OCI-LY7 (cell line): ENCODE data around the gene MAPK12. TPM values are rescaled to one million over a fixed set of nuclear protein-coding genes. Genes with fewer than 3 reads are reported as not detected.

Source experiments
- BruUV-seq: library from RNA; stranded (reverse); fragments of 400-500 nt; replicated peaks from 2 replicates; lab custom pipeline; 2021; lab: Mats Ljungman, UMichigan
- CTCF ChIA-PET: fragments of 300-600 bp; sonication (Branson Sonifier 250); formaldehyde crosslinking; loops from one replicate; lab custom pipeline; 2022; ENCODE audit warnings: antibody characterized with exemption; ENCODE audit not compliant: unreplicated experiment; lab: Charles Lee
- POLR2A ChIA-PET: fragments of 300-600 bp; sonication (Branson Sonifier 250); formaldehyde crosslinking; loops from one replicate; lab custom pipeline; 2022; ENCODE audit warnings: antibody characterized with exemption; lab: Charles Lee
- DNase-seq: peaks from one replicate; pipeline ENCODE4 v3.0.0-alpha.2; 2015; ENCODE audit warnings: low spot score
- H2AFZ ChIP-seq: fragments of 200-600 bp; sonication (generic), shearing (Covaris generic); 2 replicates; pipeline ENCODE4 v1.6.1; 2014; ENCODE audit warnings: mild to moderate bottlenecking, antibody characterized with exemption, low read length, moderate library complexity
- H3K27ac ChIP-seq: fragments of 200-600 bp; sonication (generic); 2 replicates; pipeline ENCODE4 v1.5.1; 2014; ENCODE audit warnings: mixed run types, low read depth, mild to moderate bottlenecking, moderate library complexity, low read length, inconsistent platforms; ENCODE audit not compliant: poor library complexity, severe bottlenecking
- H3K36me3 ChIP-seq: fragments of 200-600 bp; sonication (generic); 2 replicates; pipeline ENCODE4 v1.6.1; 2014; ENCODE audit warnings: mild to moderate bottlenecking, antibody characterized with exemption, low read length, moderate library complexity, mixed read lengths; ENCODE audit not compliant: insufficient read depth
- H3K4me1 ChIP-seq: fragments of 200-600 bp; sonication (generic); 2 replicates; pipeline ENCODE4 v1.5.1; 2014; ENCODE audit warnings: mild to moderate bottlenecking, low read length; ENCODE audit not compliant: insufficient read depth, poor library complexity, severe bottlenecking
- H3K4me2 ChIP-seq: fragments of 200-600 bp; sonication (generic); 2 replicates; pipeline ENCODE4 v1.6.1; 2014; ENCODE audit warnings: mild to moderate bottlenecking, low read length
- H3K4me3 ChIP-seq: fragments of 200-600 bp; sonication (generic); 2 replicates; pipeline ENCODE4 v1.5.1; 2014; ENCODE audit warnings: mild to moderate bottlenecking, low read depth, low read length; ENCODE audit not compliant: poor library complexity, severe bottlenecking
- H3K79me2 ChIP-seq: fragments of 200-600 bp; sonication (generic); 2 replicates; pipeline ENCODE4 v1.6.1; 2016; ENCODE audit warnings: low read depth, mild to moderate bottlenecking, low read length, moderate library complexity, mixed read lengths; ENCODE audit not compliant: insufficient read depth
- H3K9me2 ChIP-seq: fragments of 200-600 bp; sonication (generic); 2 replicates; pipeline ENCODE4 v1.6.1; 2016; ENCODE audit warnings: mild to moderate bottlenecking, low read length, mixed read lengths; ENCODE audit not compliant: insufficient read depth
- H3K9me3 ChIP-seq: fragments of 200-600 bp; sonication (generic); 2 replicates; pipeline ENCODE4 v1.6.1; 2014; ENCODE audit warnings: mild to moderate bottlenecking, mixed run types, low read length, mixed read lengths
- H4K20me1 ChIP-seq: fragments of 200-600 bp; sonication (generic); 2 replicates; pipeline ENCODE4 v1.6.1; 2014; ENCODE audit warnings: mild to moderate bottlenecking, antibody characterized with exemption, low read length, moderate library complexity, mixed read lengths; ENCODE audit not compliant: insufficient read depth
- CTCF ChIP-seq: fragments of 200-600 bp; sonication (generic); conservative IDR thresholded peaks from 2 replicates; pipeline ENCODE4 v1.5.1; 2014; ENCODE audit warnings: mild to moderate bottlenecking, antibody characterized with exemption, low read length, moderate library complexity, mixed read lengths
- EZH2phosphoT487 ChIP-seq: fragments of 200-600 bp; sonication (generic); IDR thresholded peaks from 2 replicates; pipeline ENCODE4 v1.6.1; 2018; ENCODE audit warnings: low read depth, borderline replicate concordance, mild to moderate bottlenecking, mixed run types, antibody characterized with exemption, low read length, moderate library complexity, mixed read lengths
- intact Hi-C: fragments of 100-400 bp; cut with micrococcal nuclease; formaldehyde crosslinking; loops from one replicate; pipeline ENCODE4 v1.10.0; 2022; ENCODE audit not compliant: unreplicated experiment
- total RNA-seq, 2 experiments: library from RNA; depleted of rRNA in 1 of 2; stranded (reverse); fragments of >200 nt in 1 of 2; shearing (Covaris generic) in 1 of 2; gene quantifications; 2 replicates each; pipeline ENCODE4 v1.2.3, GENCODE V29; 2014 to 2022

MAPK12 gene
- total RNA-seq, 2 experiments from 2014 or later, result 84.9 to 93.6 TPM

- Histone ChIP-seq H3K4me3 (no peak overlapping the region), H3K79me2 (no peaks in the 10 kb centered on the region), H3K9me3 (no peaks in the 10 kb centered on the region), H3K9me2 (no peaks in the 10 kb centered on the region), H2AFZ (no peak overlapping the region), H4K20me1 (no peaks in the 10 kb centered on the region), H3K36me3 (peaks cover 95% of the 10 kb centered on the region), H3K27ac (no peak overlapping the region), H3K4me2 (no peak overlapping the region), H3K4me1 (no peaks in the 10 kb centered on the region)
- intact Hi-C loops, result no loop called here
- ChIA-PET POLR2A (no interaction called here), CTCF (no interaction called here)
- no peak for TF ChIP-seq EZH2phosphoT487
- no peak for TF ChIP-seq CTCF
- no TSS peak for BruUV-seq
- DNase-seq, result no peak
Observed at GRCh38 chr22:50218996-50219727, 42.3 kb downstream of the MAPK12 start.

DNA sequence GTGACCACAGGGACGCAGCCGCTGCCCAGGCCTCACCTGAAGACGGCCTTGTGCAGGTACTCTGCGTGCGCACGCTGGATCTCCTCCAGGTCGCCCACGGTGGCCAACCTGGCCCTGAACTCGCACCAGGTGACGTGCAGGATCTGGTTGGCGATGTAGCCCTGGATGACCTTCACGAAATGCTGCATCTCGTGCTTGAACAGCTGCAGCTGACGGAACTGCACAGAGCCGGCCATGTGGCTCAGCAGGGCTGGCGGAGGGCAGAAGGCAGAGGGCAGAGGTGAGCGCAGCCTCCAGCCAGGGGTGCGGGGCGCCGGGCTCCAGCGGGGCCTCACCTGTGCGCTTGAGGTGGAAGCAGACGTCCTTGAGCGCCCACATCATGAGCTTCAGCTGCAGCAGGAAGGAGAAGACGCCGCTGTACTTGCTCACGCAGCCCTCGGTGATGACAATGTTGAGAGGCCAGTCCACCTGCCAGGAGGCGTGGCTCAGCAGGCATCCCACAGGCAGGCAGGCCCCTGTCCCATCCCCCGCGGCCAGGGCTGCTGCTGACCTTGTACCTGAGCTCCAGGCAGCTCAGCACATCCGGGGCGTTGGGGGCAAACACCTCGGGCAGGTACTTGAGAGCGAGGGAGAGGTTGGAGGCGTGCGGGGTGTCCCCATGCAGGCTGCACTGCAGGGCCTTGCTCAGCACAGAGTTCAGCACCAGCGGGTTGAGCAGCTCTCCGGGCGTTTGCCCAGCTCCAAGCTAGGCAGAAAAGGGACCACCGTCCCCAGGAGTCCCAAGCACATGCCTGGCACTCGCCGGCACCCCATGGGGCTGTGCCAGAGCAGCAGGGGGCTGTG is 43.1 kb downstream of the MAPK12 start:
- intact Hi-C loops, result no loop called here
- no peak for DNase-seq
- Histone ChIP-seq H3K4me1 (no peaks in the 10 kb centered on the region), H3K9me3 (no peaks in the 10 kb centered on the region), H2AFZ (no peak overlapping the region), H3K27ac (no peak overlapping the region), H3K4me2 (no peak overlapping the region), H3K36me3 (peaks cover 97% of the 10 kb centered on the region), H3K4me3 (no peak overlapping the region), H3K9me2 (no peaks in the 10 kb centered on the region), H3K79me2 (no peaks in the 10 kb centered on the region), H4K20me1 (no peaks in the 10 kb centered on the region)
- POLR2A ChIA-PET, result no interaction called here
- no TSS peak for BruUV-seq
- TF ChIP-seq EZH2phosphoT487 (no peak), CTCF (no peak)
- CTCF ChIA-PET, result no interaction called here
